Common myeloid progenitor, CD34-positive (primary cell): Measurements from ENCODE around the gene PXMP2.
"Not testable (repeated sequence)": the region's sequence is repeated elsewhere in the genome, so short reads cannot be mapped to it uniquely, and the experiment has no call there.

Source experiments
- CTCF ChIA-PET: fragments of 350-600 bp; sonication (Branson Sonifier 250); formaldehyde crosslinking; loops from one replicate; lab custom pipeline; 2021; ENCODE audit warnings: antibody characterized with exemption; lab: Charles Lee
- POLR2A ChIA-PET: fragments of 350-600 bp; sonication (Branson Sonifier 250); formaldehyde crosslinking; loops from one replicate; lab custom pipeline; 2021; ENCODE audit warnings: antibody characterized with exemption; lab: Charles Lee
- DNase-seq, 3 donors: peaks; one replicate each; pipeline versions ENCODE4 v3.0.0 to v3.0.0-alpha.2; 2013
- H3K27ac ChIP-seq, 2 experiments: 1 replicate in 1 of 2; 2 replicates in 1 of 2; pipeline ENCODE4 v1.7.0; 2013; ENCODE audit warnings: inconsistent platforms in 2 of 2, low read length in 2 of 2, mild to moderate bottlenecking in 2 of 2, low read depth in 1 of 2, moderate library complexity in 1 of 2; ENCODE audit not compliant: severe bottlenecking in 2 of 2, insufficient read depth in 1 of 2, poor library complexity in 1 of 2
- H3K27me3 ChIP-seq, 5 experiments: replicated peaks in 2 of 5; 1 replicate in 3 of 5; 2 replicates in 2 of 5; pipeline versions ENCODE4 v1.6.1 to v1.7.0; 2013; ENCODE audit warnings: low read length in 4 of 5, mild to moderate bottlenecking in 2 of 5, moderate library complexity in 2 of 5, inconsistent platforms in 1 of 5; ENCODE audit not compliant: insufficient read depth in 5 of 5, control insufficient read depth in 4 of 5
- H3K36me3 ChIP-seq, 4 experiments: 1 replicate in 2 of 4; 2 replicates in 2 of 4; pipeline versions ENCODE4 v1.6.1 to v1.7.0; 2013; ENCODE audit warnings: low read length in 3 of 4, control low read depth in 1 of 4, mild to moderate bottlenecking in 1 of 4; ENCODE audit not compliant: control insufficient read depth in 4 of 4, insufficient read depth in 4 of 4
- H3K4me1 ChIP-seq, 4 experiments: 1 replicate in 3 of 4; 2 replicates in 1 of 4; pipeline versions ENCODE4 v1.6.1 to v1.7.1; 2013; ENCODE audit warnings: low read length in 3 of 4, mild to moderate bottlenecking in 3 of 4, control low read depth in 1 of 4, inconsistent platforms in 1 of 4, moderate library complexity in 1 of 4; ENCODE audit not compliant: control insufficient read depth in 4 of 4, insufficient read depth in 4 of 4; ENCODE audit errors: control extremely low read depth in 1 of 4
- H3K4me3 ChIP-seq, 7 experiments: 1 replicate in 4 of 7; 2 replicates in 3 of 7; pipeline versions ENCODE4 v1.5.1 to v1.7.0; 2013; ENCODE audit warnings: mild to moderate bottlenecking in 7 of 7, low read length in 6 of 7, moderate library complexity in 6 of 7, inconsistent platforms in 2 of 7, low read depth in 2 of 7, control low read depth in 1 of 7; ENCODE audit not compliant: insufficient read depth in 4 of 7, control insufficient read depth in 1 of 7; ENCODE audit errors: extremely low read depth in 1 of 7
- H3K9me3 ChIP-seq, 5 experiments: 1 replicate in 4 of 5; 2 replicates in 1 of 5; pipeline versions ENCODE4 v1.6.1 to v1.7.1; 2013; ENCODE audit warnings: low read length in 4 of 5, mild to moderate bottlenecking in 2 of 5, inconsistent platforms in 1 of 5, low read depth in 1 of 5, moderate library complexity in 1 of 5; ENCODE audit not compliant: control insufficient read depth in 4 of 5, insufficient read depth in 2 of 5; ENCODE audit errors: control extremely low read depth in 1 of 5
- WGBS: methylation state at CpG from one replicate; pipeline ENCODE4 v1.1.5; 2013; ENCODE audit not compliant: insufficient coverage; 5-methylcytosine and 5-hydroxymethylcytosine counted together

Gene PXMP2

DNA sequence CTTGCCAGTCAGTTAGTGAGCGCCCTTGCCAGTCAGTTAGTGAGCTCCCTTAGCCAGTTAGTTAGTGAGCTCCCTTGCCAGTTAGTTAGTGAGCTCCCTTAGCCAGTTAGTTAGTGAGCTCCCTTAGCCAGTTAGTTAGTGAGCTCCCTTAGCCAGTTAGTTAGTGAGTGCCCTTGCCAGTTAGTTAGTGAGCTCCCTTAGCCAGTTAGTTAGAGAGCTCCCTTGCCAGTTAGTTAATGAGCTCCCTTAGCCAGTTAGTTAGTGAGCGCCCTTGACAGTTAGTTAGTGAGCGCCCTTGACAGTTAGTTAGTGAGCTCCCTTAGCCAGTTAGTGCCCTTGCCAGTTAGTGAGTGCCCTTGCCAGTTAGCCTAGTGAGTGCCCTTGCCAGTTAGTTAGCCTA lies 7.5 kb downstream of the PXMP2 start:
- H3K27me3 ChIP-seq, H3K4me1 ChIP-seq, H3K4me3 ChIP-seq, H3K9me3 ChIP-seq, POLR2A ChIA-PET, DNase-seq, H3K27ac ChIP-seq: not testable (repeated sequence)
- CTCF ChIA-PET, result interaction anchor here (1.1 kb wide), 1 partner anchor 15 kb away, joined by 3 read pairs; no protein-coding TSS in a partner anchor
- 96% methylated on average over 2 of the region's 3 CpGs for WGBS
- peaks cover 0 to 30% (median 17%) of the 10 kb centered on the region in 4 experiments for H3K36me3 ChIP-seq

DNA sequence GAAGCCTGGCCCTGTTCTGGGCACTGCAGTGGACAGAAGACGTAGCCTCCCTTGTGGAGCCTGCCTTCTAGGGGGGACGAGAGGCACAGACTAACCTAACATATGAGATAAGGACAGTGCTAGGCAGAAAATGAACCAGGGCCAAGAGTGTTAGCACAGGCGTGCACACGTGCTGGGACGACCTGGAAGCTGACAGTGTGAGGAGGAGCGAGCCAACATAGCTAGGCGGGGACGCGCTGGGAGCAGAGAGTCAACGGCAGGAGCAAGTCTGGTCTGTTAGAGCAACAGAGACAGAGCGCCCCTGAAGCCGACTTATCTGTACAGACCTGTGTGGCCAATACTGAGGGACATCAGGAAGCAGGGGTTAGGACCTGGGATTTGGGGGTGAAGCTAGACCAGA lies 8.0 kb downstream of the PXMP2 start:
- Histone ChIP-seq H3K36me3 (peaks cover 0 to 30% (median 17%) of the 10 kb centered on the region in 4 experiments), H3K9me3 (no peaks in the 10 kb centered on the region), H3K4me1 (no peaks in the 10 kb centered on the region), H3K27ac (no peak overlapping the region), H3K27me3 (no peaks in the 10 kb centered on the region), H3K4me3 (no peak overlapping the region)
- ChIA-PET CTCF (interaction anchor here (1.1 kb wide), 1 partner anchor 14 kb away, joined by 3 read pairs; no protein-coding TSS in a partner anchor), POLR2A (no interaction called here)
- no peak for DNase-seq
- WGBS, result 97% methylated on average over 12 of the region's 12 CpGs

DNA sequence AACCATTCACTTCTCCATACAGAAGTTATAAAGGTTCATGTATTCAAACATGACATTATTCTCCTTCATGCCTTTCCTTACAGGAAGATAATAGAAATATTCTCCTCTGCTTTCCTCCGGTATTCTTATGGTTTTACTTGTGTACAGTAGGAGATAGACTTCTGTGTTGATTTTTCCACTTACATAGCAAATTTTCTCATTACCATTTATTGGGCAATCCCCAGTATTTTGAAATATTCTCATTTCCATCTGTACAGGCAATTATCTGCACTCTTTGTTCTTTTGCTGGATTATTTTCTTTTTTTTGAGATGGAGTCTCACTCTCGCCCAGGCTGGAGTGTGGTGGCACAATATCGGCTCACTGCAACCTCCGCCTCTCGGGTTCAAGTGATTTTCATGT lies 11.0 kb downstream of the PXMP2 start:
- POLR2A ChIA-PET, result no interaction called here
- Histone ChIP-seq H3K36me3 (peaks cover 6 to 45% (median 25%) of the 10 kb centered on the region in 4 experiments), H3K27ac (no peak overlapping the region), H3K4me1 (no peaks in the 10 kb centered on the region), H3K9me3 (no peaks in the 10 kb centered on the region), H3K4me3 (no peak overlapping the region), H3K27me3 (no peaks in the 10 kb centered on the region)
- 100% methylated on average over 4 of the region's 5 CpGs for WGBS
- CTCF ChIA-PET, result no interaction called here
- DNase-seq, result no peak

DNA sequence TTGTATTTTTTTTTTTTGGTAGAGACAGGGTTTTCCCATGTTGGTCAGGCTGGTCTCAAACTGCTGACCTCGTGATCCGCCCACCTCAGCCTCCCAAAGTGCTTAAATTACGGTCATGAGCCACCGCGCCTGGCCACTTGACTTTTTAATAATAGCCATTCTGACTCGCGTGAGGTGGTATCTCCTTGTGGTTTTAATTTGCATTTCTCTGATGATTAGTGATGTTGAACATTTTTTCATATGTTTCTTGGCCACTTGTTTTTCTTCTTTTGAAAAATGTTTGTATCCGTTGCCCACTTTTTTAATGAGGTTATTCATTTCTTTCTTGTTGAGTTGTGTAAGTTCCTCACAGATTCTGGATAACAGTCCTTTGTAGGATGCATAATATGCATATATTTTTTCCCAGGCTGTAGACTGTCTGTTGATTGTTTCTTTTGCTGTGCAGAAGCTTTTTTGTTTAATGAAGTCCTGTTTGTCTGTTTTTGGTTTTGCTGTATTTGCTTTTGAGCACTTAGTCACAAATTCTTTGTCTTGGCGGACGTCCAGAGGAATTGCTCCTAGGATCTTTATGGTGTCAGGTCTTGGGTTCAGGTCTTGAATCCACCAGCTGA lies 12.9 kb downstream of the PXMP2 start:
- H3K27me3 ChIP-seq, result no peaks in the 10 kb centered on the region
- peaks cover 6 to 57% (median 37%) of the 10 kb centered on the region in 4 experiments for H3K36me3 ChIP-seq
- no peaks in the 10 kb centered on the region for H3K4me1 ChIP-seq
- ChIA-PET POLR2A (no interaction called here), CTCF (no interaction called here)
- H3K4me3 ChIP-seq, result no peak overlapping the region
- H3K9me3 ChIP-seq, result no peaks in the 10 kb centered on the region
- H3K27ac ChIP-seq, result no peak overlapping the region
- 96% methylated on average over 7 of the region's 10 CpGs for WGBS
- DNase-seq, result no peak

DNA sequence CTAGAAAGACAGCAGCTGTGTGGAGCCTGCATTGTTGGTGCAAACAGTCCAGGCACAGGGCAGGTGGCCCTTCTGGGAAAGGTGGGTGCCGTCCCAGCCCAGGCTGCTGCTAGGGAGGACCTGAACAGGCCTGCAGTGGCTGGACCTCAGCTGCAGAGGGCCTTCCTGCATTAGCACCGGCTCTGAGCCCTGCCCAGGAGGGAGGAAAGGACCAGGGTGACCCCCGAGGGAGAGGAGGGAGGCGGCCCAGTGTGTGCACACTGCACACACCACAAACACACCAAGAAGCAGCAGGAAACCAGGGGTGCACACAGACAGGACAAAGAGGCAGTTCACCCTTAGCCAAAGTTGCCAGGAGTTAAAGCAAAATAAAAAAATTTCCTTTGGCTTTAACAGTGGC lies 15.3 kb downstream of the PXMP2 start:
- H3K36me3 ChIP-seq, result peaks cover 6 to 50% (median 34%) of the 10 kb centered on the region in 4 experiments
- no peaks in the 10 kb centered on the region for H3K9me3 ChIP-seq
- H3K27ac ChIP-seq, result no peak overlapping the region
- no peaks in the 10 kb centered on the region for H3K27me3 ChIP-seq
- H3K4me3 ChIP-seq, result no peak overlapping the region
- POLR2A ChIA-PET, result interaction anchor here (1.0 kb wide), 1 partner anchor 9 kb away, joined by 3 read pairs; the partner anchor contains the start of gene PGAM5
- H3K4me1 ChIP-seq, result no peaks in the 10 kb centered on the region
- DNase-seq, result no peak
- 80% methylated on average over 2 of the region's 4 CpGs for WGBS
- CTCF ChIA-PET, result interaction anchor here (1.2 to 1.4 kb wide), 2 partner anchors 32 to 64 kb away, joined by 3 read pairs; no protein-coding TSS in a partner anchor

DNA sequence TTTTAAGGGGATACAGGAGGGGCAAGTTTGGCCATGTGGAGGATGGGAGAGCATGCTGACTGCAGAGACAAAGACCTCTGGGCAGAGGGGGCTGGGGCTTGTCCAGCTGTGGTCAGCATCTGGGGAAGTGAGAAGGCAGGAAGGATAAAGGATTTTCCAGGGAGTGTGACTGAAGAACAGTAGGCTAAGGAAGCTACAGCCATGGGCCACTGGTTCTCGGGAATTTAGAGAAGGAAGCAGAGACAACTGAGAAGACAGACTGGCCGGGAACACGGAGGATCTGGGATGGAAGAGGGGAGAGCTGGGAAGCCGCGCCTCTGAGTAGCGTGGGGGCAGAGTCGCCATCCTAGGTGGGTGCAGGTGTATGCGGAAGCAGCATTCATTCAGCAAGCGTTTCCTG lies 16.3 kb downstream of the PXMP2 start:
- Histone ChIP-seq H3K27me3 (no peaks in the 10 kb centered on the region), H3K27ac (no peak overlapping the region), H3K36me3 (peaks cover 6 to 47% (median 30%) of the 10 kb centered on the region in 4 experiments), H3K4me3 (no peak overlapping the region), H3K4me1 (no peaks in the 10 kb centered on the region), H3K9me3 (no peaks in the 10 kb centered on the region)
- ChIA-PET POLR2A (no interaction called here), CTCF (interaction anchor here (1.4 kb wide), 1 partner anchor 65 kb away, joined by 3 read pairs; no protein-coding TSS in a partner anchor)
- WGBS, result 98% methylated on average over 9 of the region's 9 CpGs
- DNase-seq, result no peak

DNA sequence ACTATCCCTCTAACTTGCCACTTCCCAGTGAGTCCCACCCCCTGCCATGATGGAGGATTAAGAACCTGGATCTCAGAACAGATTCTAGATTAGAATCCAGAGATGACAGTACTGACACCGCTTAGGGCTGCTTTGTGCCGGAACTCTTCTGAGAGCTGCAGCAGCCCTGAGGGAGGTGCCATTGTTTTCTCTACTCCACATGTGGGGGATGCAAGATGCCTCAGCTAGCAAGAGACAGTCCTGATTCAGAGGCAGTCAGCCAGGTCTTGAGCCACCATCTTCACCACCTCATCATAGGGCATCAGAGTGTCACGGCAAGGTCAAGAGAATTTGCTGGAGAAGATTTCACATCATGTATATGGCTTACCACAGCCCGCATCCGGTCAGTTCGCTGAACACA lies 19.9 kb downstream of the PXMP2 start:
- Histone ChIP-seq H3K9me3 (no peaks in the 10 kb centered on the region), H3K36me3 (peaks cover 0 to 24% (median 19%) of the 10 kb centered on the region in 4 experiments), H3K27me3 (no peaks in the 10 kb centered on the region), H3K27ac (no peak overlapping the region), H3K4me3 (no peak overlapping the region), H3K4me1 (peaks cover 4 to 21% (median 17%) of the 10 kb centered on the region in 4 experiments)
- CTCF ChIA-PET, result no interaction called here
- DNase-seq, result no peak
- POLR2A ChIA-PET, result no interaction called here
- 100% methylated on average over 5 of the region's 6 CpGs for WGBS
